Suprapubic skin (tissue), 4 donors: ENCODE results near the gene FABP7. TPM values are rescaled to one million over a fixed set of nuclear protein-coding genes. Genes with fewer than 3 reads are reported as not detected.

ENCODE experiments used
- DNase-seq, 2 donors: peaks; one replicate each; pipeline ENCODE4 v3.0.0-alpha.2; 2019; ENCODE audit warnings: low spot score in 2 of 2
- H3K27ac ChIP-seq: fragments of 200-600 bp; sonication (generic); one replicate; pipeline ENCODE4 v1.5.1; 2019
- H3K27me3 ChIP-seq: fragments of 200-600 bp; sonication (generic); one replicate; pipeline ENCODE4 v1.5.1; 2019
- H3K36me3 ChIP-seq: fragments of 200-600 bp; sonication (generic); one replicate; pipeline ENCODE4 v1.5.1; 2019
- H3K4me1 ChIP-seq: fragments of 200-600 bp; sonication (generic); one replicate; pipeline ENCODE4 v1.5.1; 2019
- H3K4me3 ChIP-seq: fragments of 200-600 bp; sonication (generic); one replicate; pipeline ENCODE4 v1.5.1; 2019; ENCODE audit warnings: mild to moderate bottlenecking
- H3K9me3 ChIP-seq: fragments of 200-600 bp; sonication (generic); one replicate; pipeline ENCODE4 v1.5.1; 2019
- CTCF ChIP-seq, 2 donors: fragments of 200-600 bp in 1 of 2; fragments of 450-650 bp in 1 of 2; sonication (generic) in 1 of 2; IDR thresholded peaks; one replicate each; pipeline ENCODE4 v1.5.1; 2016 to 2019; ENCODE audit warnings: antibody characterized with exemption in 2 of 2, mild to moderate bottlenecking in 1 of 2, moderate library complexity in 1 of 2
- EP300 ChIP-seq: sonication (generic); formaldehyde crosslinking; IDR thresholded peaks from one replicate; pipeline ENCODE4 v1.6.1; 2017; ENCODE audit warnings: antibody characterized with exemption
- POLR2A ChIP-seq, 2 donors: fragments of 450-650 bp; IDR thresholded peaks; one replicate each; pipeline ENCODE4 v1.6.1; 2017; ENCODE audit warnings: antibody characterized with exemption in 2 of 2, mild to moderate bottlenecking in 2 of 2, moderate library complexity in 2 of 2
- POLR2AphosphoS5 ChIP-seq, 3 donors: sonication (generic); formaldehyde crosslinking; IDR thresholded peaks; one replicate each; pipeline ENCODE4 v1.6.1; 2017; ENCODE audit warnings: antibody characterized with exemption in 3 of 3
- WGBS: methylation state at CpG from one replicate; pipeline ENCODE4 v1.1.5; 2018; 5-methylcytosine and 5-hydroxymethylcytosine counted together
- total RNA-seq, 4 donors: library from RNA; depleted of rRNA; stranded (reverse); fragments of >200 nt; gene quantifications; one replicate each; pipeline ENCODE4 v1.1.0, GENCODE V29; 2016

FABP7 gene
- total RNA-seq, 4 donors from 2014 or later = 11.8 to 35.6 (median 22.9) TPM

GRCh38 chr6:122800906-122801305 lies 21.4 kb downstream of the FABP7 start:
- peaks cover 26% of the 10 kb centered on the region for H3K36me3 ChIP-seq
- peak overlapping the region; percentile 82 for H3K27ac ChIP-seq
- no peak for DNase-seq
- no peak overlapping the region for H3K4me3 ChIP-seq
- no peaks in the 10 kb centered on the region for H3K9me3 ChIP-seq
- H3K27me3 ChIP-seq = no peaks in the 10 kb centered on the region
- WGBS = 68% methylated on average over 3 of the region's 3 CpGs
- H3K4me1 ChIP-seq = peaks cover 43% of the 10 kb centered on the region
- TF ChIP-seq POLR2A (IDR thresholded peaks at IDR 0.05) (no peak), CTCF (IDR thresholded peaks at IDR 0.05) (no peak), EP300 (no peak), POLR2AphosphoS5 (IDR thresholded peaks at IDR 0.05) (no peak)

GRCh38 chr6:122801397-122801796 lies 21.9 kb downstream of the FABP7 start:
- no peak for DNase-seq
- H3K4me3 ChIP-seq = no peak overlapping the region
- TF ChIP-seq POLR2A (IDR thresholded peaks at IDR 0.05) (no peak), EP300 (no peak), CTCF (IDR thresholded peaks at IDR 0.05) (no peak), POLR2AphosphoS5 (IDR thresholded peaks at IDR 0.05) (no peak)
- no peaks in the 10 kb centered on the region for H3K27me3 ChIP-seq
- H3K4me1 ChIP-seq = peaks cover 43% of the 10 kb centered on the region
- peaks cover 26% of the 10 kb centered on the region for H3K36me3 ChIP-seq
- no peaks in the 10 kb centered on the region for H3K9me3 ChIP-seq
- peak overlapping the region; percentile 82 for H3K27ac ChIP-seq
- WGBS = 68% methylated on average over 1 of the region's 1 CpG

GRCh38 chr6:122803171-122803661 lies 23.7 kb downstream of the FABP7 start:
- TF ChIP-seq POLR2A (IDR thresholded peaks at IDR 0.05) (no peak), EP300 (no peak), POLR2AphosphoS5 (IDR thresholded peaks at IDR 0.05) (no peak), CTCF (IDR thresholded peaks at IDR 0.05) (no peak)
- peak overlapping the region; percentile 16 for H3K27ac ChIP-seq
- WGBS = 10% methylated on average over 4 of the region's 4 CpGs

GRCh38 chr6:122804962-122805485 lies 25.5 kb downstream of the FABP7 start:
- H3K4me3 ChIP-seq = no peak overlapping the region
- no peak for TF ChIP-seq POLR2AphosphoS5 (IDR thresholded peaks at IDR 0.05)
- no peak for TF ChIP-seq POLR2A (IDR thresholded peaks at IDR 0.05)
- no peak for TF ChIP-seq EP300
- no peak for TF ChIP-seq CTCF (IDR thresholded peaks at IDR 0.05)
- H3K4me1 ChIP-seq = peaks cover 24% of the 10 kb centered on the region
- H3K9me3 ChIP-seq = no peaks in the 10 kb centered on the region
- no peaks in the 10 kb centered on the region for H3K27me3 ChIP-seq
- no peak for DNase-seq
- WGBS = 63% methylated on average over 5 of the region's 5 CpGs
- H3K36me3 ChIP-seq = peaks cover 24% of the 10 kb centered on the region
- no peak overlapping the region for H3K27ac ChIP-seq

More at GRCh38 chr6:122803171-122803661, 23.7 kb downstream of the FABP7 start:
- no peak for DNase-seq
- Histone ChIP-seq H3K36me3 (peaks cover 22% of the 10 kb centered on the region), H3K4me1 (peaks cover 39% of the 10 kb centered on the region), H3K4me3 (no peak overlapping the region), H3K27me3 (no peaks in the 10 kb centered on the region), H3K9me3 (no peaks in the 10 kb centered on the region)

GRCh38 chr6:122806291-122806690 lies 26.8 kb downstream of the FABP7 start:
- WGBS = 81% methylated on average over 2 of the region's 2 CpGs
- H3K4me1 ChIP-seq = peaks cover 18% of the 10 kb centered on the region
- no peak overlapping the region for H3K4me3 ChIP-seq
- no peaks in the 10 kb centered on the region for H3K9me3 ChIP-seq
- no peak for TF ChIP-seq CTCF (IDR thresholded peaks at IDR 0.05)
- no peak for TF ChIP-seq POLR2A (IDR thresholded peaks at IDR 0.05)
- TF ChIP-seq POLR2AphosphoS5 (IDR thresholded peaks at IDR 0.05) = no peak
- TF ChIP-seq EP300 = no peak
- DNase-seq = no peak
- H3K36me3 ChIP-seq = peaks cover 29% of the 10 kb centered on the region
- H3K27ac ChIP-seq = no peak overlapping the region
- H3K27me3 ChIP-seq = no peaks in the 10 kb centered on the region
